HG03103 (cell line): ENCODE results near the gene CDK13.
"Not testable (repeated sequence)": the region's sequence is repeated elsewhere in the genome, so short reads cannot be mapped to it uniquely, and the experiment has no call there.

Source experiments
- ATAC-seq: cut with Tn5 transposase; IDR thresholded peaks from one replicate; pipeline ENCODE4 v1.9.1; 2021; ENCODE audit warnings: low read depth; ENCODE audit not compliant: unreplicated experiment

Gene CDK13

GRCh38 chr7:40095695-40096327, 145.8 kb downstream of the CDK13 start:
- ATAC-seq = no peak

- no peak for ATAC-seq
These were observed 147.7 kb downstream of the CDK13 start for GRCh38 chr7:40097728-40098127.

DNA sequence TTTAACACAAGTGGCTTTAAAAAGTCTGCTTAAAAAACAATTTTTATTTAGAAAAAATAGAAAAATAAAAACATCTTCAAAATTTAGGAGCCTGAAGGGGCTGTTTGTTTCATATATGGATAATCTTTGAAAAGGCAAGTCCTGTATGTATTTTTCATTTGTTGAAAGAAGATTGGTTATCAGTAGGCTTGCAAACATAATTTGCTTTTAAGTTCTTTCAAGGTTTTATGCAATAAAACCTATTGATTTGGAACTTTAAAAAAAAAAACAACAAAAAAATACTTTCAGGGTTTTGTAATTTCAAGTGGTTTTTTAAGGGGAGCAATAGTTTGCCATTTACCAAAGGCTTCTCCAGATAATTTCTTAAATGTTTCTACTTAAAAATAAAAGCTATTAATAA, 148.8 kb downstream of the CDK13 start:
- ATAC-seq = no peak

GRCh38 chr7:40099837-40100236, 149.8 kb downstream of the CDK13 start:
- no peak for ATAC-seq

DNA sequence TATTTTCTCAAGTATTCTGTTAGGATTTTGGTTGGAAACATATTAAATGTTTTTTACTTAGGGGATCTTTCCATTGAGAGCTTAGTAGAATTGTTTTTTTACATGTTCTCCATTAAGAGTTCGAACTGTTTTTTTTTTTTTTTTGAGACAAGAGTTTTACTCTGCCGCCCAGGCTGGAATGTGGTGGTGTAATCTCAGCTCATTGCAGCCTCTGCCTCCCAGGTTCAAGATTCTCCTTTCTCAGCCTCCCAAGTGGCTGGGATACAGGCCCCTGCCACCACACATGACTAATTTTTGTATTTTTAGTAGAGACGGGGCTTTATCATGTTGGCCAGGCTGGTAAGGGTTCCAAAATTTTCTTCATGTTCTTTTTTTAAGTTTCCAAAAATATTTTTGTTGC, 151.1 kb downstream of the CDK13 start:
- ATAC-seq = no peak

DNA sequence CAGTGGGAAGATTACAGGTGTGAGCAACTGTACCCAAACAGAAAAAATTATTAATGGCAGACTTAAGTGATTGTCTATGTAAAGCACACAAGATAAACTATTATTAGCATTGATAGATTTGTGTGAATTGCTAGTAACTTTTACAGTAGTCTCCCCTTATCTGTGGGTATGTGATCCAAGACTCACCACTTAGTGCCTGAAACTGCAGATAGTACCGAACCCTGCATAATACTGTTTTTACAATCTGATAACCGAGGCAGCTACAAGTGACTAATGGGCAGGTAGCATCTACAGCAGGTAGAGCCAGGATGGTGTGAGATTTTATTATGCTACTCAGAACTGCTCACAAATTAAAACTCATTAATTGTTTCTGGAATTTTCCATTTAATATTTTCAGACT, 152.8 kb downstream of the CDK13 start:
- no peak for ATAC-seq

- ATAC-seq = no peak
These were observed 155.9 kb downstream of the CDK13 start for GRCh38 chr7:40105879-40106473.

DNA sequence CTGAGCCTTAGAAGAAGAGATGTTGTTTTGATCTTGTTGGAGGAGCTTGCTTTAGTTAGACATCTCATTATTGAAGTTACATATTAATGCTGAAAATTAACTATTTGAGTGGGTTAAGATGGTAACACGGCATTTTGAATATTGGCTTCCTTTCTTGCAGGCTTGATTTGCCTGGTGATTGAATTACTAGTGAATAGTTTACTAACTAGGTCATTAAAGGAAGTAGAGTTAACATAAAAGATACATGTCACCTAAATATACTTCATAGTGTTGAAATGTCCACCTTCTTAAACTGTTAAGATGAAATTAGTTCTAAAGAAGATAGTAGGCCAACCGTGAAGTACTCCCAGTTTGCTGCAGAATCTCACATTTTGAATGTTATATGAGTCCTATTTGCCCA, 165.9 kb downstream of the CDK13 start:
- no peak for ATAC-seq

- ATAC-seq = not testable (repeated sequence)
These were observed 167.1 kb downstream of the CDK13 start for GRCh38 chr7:40117199-40117598.

- not testable (repeated sequence) for ATAC-seq
These were observed 168.1 kb downstream of the CDK13 start for GRCh38 chr7:40118201-40118600.

DNA sequence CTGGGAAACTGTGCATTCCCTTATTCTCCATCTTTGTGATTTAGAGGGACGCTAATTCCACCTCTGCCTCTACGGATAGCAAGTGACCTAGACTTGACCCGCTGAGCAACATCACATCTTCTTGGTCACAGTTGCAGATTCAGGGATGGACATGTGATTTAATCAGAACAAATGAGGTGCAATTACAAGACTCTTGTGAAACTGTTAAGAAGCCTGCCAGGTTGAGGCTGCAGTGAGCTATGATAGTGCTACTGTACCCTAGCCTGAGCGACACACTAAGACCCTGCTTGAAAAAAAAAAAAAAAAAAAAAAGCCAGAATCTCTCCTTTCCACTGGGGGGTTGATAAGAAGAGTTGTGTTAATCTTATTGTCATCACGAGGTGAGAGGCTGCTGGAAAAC, 170.0 kb downstream of the CDK13 start:
- ATAC-seq = no peak

DNA sequence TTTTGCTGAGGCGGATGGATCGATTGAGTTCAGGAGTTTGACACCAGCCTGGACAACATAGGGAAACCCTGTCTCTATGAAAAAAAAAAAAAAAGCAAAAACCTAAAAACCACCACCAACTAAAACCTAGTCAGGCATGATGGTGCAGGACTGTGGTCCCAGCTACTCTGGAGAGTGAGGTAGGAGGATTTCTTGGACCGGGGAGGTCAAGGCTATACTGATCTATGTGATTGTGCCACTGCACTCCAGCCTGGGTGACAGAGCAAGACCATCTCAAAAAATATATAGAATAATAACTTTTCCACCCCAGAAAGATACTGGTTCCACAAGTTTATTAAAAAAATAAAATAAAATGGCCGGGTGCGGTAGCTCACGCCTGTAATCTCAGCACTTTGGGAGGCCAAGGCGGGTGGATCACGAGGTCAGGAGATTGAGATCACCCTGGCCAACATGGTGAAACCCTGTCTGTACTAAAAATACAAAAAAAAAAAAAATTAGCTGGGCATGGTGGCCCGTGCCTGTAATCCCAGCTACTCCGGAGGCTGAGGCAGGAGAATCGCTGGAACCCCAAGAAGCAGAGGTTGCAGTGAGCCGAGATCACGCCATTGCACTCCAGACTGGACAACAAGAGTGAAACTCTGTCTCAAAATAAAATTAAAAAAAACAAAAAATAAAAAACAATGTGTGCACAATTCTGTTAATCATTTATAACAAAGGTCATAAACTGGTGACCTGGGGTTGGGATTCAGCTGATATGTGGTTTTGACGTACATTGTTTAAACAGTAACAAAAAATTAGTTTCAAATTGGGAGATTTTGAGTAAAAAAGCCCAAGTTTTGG, 172.3 kb downstream of the CDK13 start:
- ATAC-seq = not testable (repeated sequence)

DNA sequence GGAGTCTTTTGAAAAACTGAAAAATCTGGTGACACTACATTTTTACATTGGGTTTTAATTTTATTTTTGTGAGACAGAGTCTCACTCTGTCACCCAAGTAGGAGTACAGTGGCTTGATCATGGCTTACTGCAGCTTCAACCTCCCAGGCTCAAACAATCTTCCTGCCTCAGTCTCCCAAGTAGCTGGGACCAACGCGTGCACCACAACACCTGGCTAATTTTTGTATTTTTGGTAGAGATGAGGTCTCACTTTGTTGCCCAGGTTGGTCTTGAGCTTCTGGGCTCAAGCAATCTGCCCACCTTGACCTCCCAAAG, 172.8 kb downstream of the CDK13 start:
- no peak for ATAC-seq

DNA sequence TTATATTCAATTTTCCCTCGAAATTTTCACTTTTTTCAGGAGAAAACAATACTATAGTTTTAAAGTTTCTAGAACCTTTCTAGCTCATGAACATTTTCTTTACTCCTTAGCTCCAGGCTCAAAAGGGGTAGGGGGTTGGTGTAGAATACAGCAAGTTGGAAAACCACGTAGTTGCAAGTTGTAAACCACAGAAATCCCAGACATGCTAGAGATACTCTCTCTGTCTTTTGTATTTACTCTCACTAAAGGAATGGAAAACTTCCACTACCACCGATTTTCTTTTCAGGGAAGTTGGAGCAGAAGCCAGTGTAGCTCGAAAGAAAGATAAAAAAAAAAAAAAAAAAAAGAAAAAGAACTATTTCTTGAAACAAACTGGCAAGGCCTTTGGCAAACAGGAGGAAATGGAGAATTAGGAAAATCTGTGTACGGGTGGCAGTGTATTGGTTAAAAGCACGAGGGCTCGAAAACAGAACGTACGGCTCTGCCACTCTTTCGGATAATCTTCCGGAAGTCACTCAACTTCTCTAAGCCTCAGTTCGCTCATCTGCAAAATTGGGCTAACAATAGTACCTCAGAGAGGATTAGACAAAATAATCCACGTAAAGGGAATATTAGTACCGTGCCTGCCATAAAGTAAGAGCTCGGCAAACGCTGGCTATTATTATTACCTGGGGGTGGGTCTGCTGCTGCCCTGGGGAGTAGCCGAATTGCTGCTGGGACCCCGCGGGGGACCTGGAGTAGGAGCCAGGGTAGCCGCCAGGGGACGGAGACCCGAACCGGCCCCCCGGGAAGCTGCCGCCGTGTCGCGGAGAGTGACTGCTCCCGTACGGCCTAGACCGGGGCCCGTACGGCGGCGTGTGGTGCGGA, 183.7 kb downstream of the CDK13 start:
- ATAC-seq = peak; percentile 11

- peak; percentile 79 for ATAC-seq
These were observed 184.6 kb downstream of the CDK13 start, which contains the start of the genes MPLKIP and SUGCT for GRCh38 chr7:40134428-40135316. Gene MPLKIP (minus strand): TSS chr7:40134622. CDS start chr7:40134567, 55 bp downstream. Gene SUGCT (plus strand): TSS chr7:40135005.

DNA sequence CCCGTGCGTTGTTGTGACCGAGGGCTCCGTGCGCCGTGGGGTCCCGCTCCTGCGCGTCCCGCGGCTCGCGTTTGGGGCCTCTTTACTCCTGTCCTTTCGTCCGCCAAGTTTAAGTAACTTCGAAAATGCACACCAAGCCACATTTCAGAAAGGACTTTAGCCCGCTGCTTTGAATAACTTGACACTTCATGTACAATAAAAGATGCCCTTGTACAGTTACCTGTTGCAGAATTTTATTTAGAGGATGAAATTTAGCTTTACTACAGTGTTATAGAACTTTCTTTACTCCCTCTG, 185.2 kb downstream of the CDK13 start:
- ATAC-seq = no peak

DNA sequence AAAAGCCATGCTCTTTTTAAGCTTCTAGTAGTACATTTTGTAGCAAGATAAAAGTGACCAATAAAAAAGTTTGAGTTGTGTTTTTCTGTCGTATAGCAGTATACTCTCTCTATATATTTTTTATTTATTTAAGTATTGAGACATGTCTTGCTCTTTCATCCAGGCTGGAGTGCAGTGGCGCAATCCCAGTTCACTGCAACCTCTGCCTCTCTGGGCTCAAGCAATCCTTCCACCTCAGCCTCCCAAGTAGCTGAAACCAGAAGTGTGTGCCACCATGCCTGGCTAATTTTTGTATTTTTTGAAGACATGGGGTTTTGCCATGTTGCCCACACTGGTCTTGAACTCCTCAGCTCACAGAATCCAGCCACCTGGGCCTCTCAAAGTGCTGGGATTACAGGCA, 187.5 kb downstream of the CDK13 start:
- no peak for ATAC-seq

DNA sequence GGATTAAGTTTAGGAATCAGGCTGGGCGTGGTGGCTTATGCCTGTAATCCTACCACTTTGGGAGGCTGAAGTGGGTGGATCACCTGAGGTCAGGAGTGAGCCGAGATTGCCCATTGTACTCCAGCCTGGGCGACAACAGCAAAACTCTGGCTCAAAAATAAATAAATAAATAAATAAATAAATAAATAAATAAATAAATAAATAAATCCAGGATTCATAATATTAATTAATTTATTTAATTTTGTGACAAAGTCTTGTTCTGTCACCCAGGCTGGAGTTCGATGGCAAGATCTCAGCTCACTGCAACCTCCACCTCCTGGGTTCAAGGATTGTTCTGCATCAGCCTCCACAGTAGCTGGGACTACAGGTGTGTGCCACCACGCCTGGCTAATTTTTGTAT, 188.9 kb downstream of the CDK13 start:
- ATAC-seq = no peak

- ATAC-seq = not testable (repeated sequence)
These were observed 189.8 kb downstream of the CDK13 start for GRCh38 chr7:40139891-40140290.

DNA sequence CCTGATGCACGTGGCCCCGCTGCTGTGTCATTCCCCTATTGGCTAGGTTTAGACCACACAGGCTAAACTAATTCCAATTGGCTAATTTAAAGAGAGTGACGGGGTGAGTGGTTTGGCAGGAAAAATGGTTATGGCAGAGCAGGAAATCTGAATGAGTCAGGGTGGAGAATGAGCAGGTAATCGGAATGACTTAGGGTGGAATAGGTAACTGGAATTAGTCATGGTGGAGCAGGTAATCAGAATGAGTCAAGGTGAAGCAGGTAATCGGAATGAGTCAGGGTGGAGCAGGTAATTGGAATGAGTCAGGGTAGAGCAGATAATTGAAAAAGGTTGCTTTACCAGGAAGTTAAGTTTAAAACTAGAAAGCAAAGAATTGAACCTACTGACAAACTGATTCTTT, 191.9 kb downstream of the CDK13 start:
- not testable (repeated sequence) for ATAC-seq
